Activated CD4-positive, alpha-beta T cell treated with anti-CD3 and anti-CD28 coated beads, Interleukin-2, amount 50 U/mL, for 48 hours (primary cell): ENCODE results near the gene SEPTIN8.
A peak's percentile ranks its signal among the peaks of the same experiment; 100 is the strongest.

Source experiments
- DNase-seq, 2 experiments: peaks; one replicate each; pipeline ENCODE4 v3.0.0-alpha.2; 2020

SEPTIN8 gene

GRCh38 chr5:132747616-132748440, 29.2 kb downstream of the SEPTIN8 start:
- peak; percentile 31 to 53 for DNase-seq

- peak; percentile 61 to 69 for DNase-seq
These were observed 30.0 kb downstream of the SEPTIN8 start, which contains the start of gene CCNI2 for GRCh38 chr5:132746954-132747615. CCNI2 (plus strand) TSS chr5:132747426; CDS start chr5:132747496, 70 bp downstream.

- DNase-seq: no peak
These were observed 30.5 kb downstream of the SEPTIN8 start for GRCh38 chr5:132746592-132746953.

GRCh38 chr5:132744659-132745058, 32.4 kb downstream of the SEPTIN8 start:
- DNase-seq: no peak

GRCh38 chr5:132742626-132743025, 34.4 kb downstream of the SEPTIN8 start:
- DNase-seq: no peak

GRCh38 chr5:132742158-132742557, 34.9 kb downstream of the SEPTIN8 start:
- no peak for DNase-seq

- DNase-seq: no peak
These were observed 37.8 kb downstream of the SEPTIN8 start for GRCh38 chr5:132739232-132739631.

- DNase-seq: no peak
These were observed 38.9 kb downstream of the SEPTIN8 start for GRCh38 chr5:132737982-132738681.

- peak; percentile 99 for DNase-seq
These were observed 39.9 kb downstream of the SEPTIN8 start, which contains the start of gene KIF3A for GRCh38 chr5:132736853-132737833. KIF3A (minus strand) TSS chr5:132737546; CDS start chr5:132737419, 127 bp downstream.

GRCh38 chr5:132734687-132735086, 42.4 kb downstream of the SEPTIN8 start:
- DNase-seq: no peak

- no peak for DNase-seq
These were observed 43.4 kb downstream of the SEPTIN8 start for GRCh38 chr5:132733499-132734148.

- DNase-seq: no peak
These were observed 47.1 kb downstream of the SEPTIN8 start for GRCh38 chr5:132729896-132730295.

GRCh38 chr5:132725745-132726144, 51.3 kb downstream of the SEPTIN8 start:
- no peak for DNase-seq

- DNase-seq: no peak
These were observed 58.3 kb downstream of the SEPTIN8 start for GRCh38 chr5:132718544-132719312.

GRCh38 chr5:132714456-132715307, 62.4 kb downstream of the SEPTIN8 start:
- no peak for DNase-seq

- no peak for DNase-seq
These were observed 68.4 kb downstream of the SEPTIN8 start for GRCh38 chr5:132708645-132709044.

GRCh38 chr5:132704875-132705274, 72.2 kb downstream of the SEPTIN8 start:
- DNase-seq: no peak
